Stimulated activated CD8-positive, alpha-beta memory T cell treated with anti-CD3 and anti-CD28 coated beads, Interleukin-7, amount 100 ng/mL, for 24 hours (primary cell): Measurements from ENCODE around the gene CCDC85A.

Experiments used
- DNase-seq: peaks from one replicate; pipeline ENCODE4 v3.0.0-alpha.2; 2020; ENCODE audit warnings: low read depth

Gene CCDC85A

GRCh38 chr2:56372071-56372656 lies 188.4 kb downstream of the CCDC85A start:
- DNase-seq = no peak

GRCh38 chr2:56375251-56375650 lies 191.5 kb downstream of the CCDC85A start:
- DNase-seq = no peak

GRCh38 chr2:56376699-56377665 lies 193.2 kb downstream of the CCDC85A start:
- no peak for DNase-seq

GRCh38 chr2:56379066-56379465 lies 195.3 kb downstream of the CCDC85A start:
- no peak for DNase-seq

- no peak for DNase-seq
Measured at GRCh38 chr2:56380861-56381260, 197.1 kb downstream of the CCDC85A start.

- DNase-seq = no peak
Measured at GRCh38 chr2:56382466-56382865, 198.7 kb downstream of the CCDC85A start.

- DNase-seq = no peak
Measured at GRCh38 chr2:56386657-56387056, 202.9 kb downstream of the CCDC85A start.

GRCh38 chr2:56390644-56391043 lies 206.9 kb downstream of the CCDC85A start:
- no peak for DNase-seq

GRCh38 chr2:56410140-56410539 lies 226.3 kb downstream of the CCDC85A start:
- no peak for DNase-seq

- DNase-seq = no peak
Measured at GRCh38 chr2:56416500-56417176, 232.8 kb downstream of the CCDC85A start.
